Endothelial cell of umbilical vein (primary cell): Measurements from ENCODE around the gene CTIF. TPM values are rescaled to one million over a fixed set of nuclear protein-coding genes. Genes with fewer than 3 reads are reported as not detected.

Experiments used
- BruUV-seq: library from RNA; stranded (reverse); fragments of 400-500 nt; replicated peaks from 2 replicates; lab custom pipeline; 2021; lab: Mats Ljungman, UMichigan
- CTCF ChIA-PET: fragments of 300-600, 350-600 bp; sonication (Branson Sonifier 250); formaldehyde crosslinking; loops from one replicate; lab custom pipeline; 2021; ENCODE audit warnings: antibody characterized with exemption, inconsistent platforms; lab: Charles Lee
- POLR2A ChIA-PET: fragments of 300-600, 350-600 bp; sonication (Branson Sonifier 250); formaldehyde crosslinking; loops from one replicate; lab custom pipeline; 2021; ENCODE audit warnings: antibody characterized with exemption, inconsistent platforms; lab: Charles Lee
- DNase-seq: peaks from one replicate; pipeline ENCODE4 v3.0.0-alpha.2; 2011; ENCODE audit warnings: low read depth, low spot score
- FAIRE-seq: peaks from 2 replicates; lab custom pipeline; 2011; peaks lifted over from hg19 to GRCh38; lab: Jason Lieb, UNC
- H2AFZ ChIP-seq: 2 replicates; pipeline ENCODE4 v1.6.0; 2012; ENCODE audit warnings: low read depth, low read length, control low read depth, inconsistent platforms
- H3K27ac ChIP-seq: 2 replicates; pipeline ENCODE4 v1.5.1; 2011; ENCODE audit warnings: low read depth, mild to moderate bottlenecking, control low read depth, low read length, moderate library complexity; ENCODE audit not compliant: insufficient read depth
- H3K27me3 ChIP-seq, 2 experiments: 2 replicates each; pipeline versions ENCODE4 v1.6.0 to v1.6.1; 2011; ENCODE audit warnings: low read length in 2 of 2, mixed read lengths in 1 of 2; ENCODE audit not compliant: control insufficient read depth in 2 of 2, insufficient read depth in 2 of 2
- H3K36me3 ChIP-seq, 2 experiments: 2 replicates in 1 of 2; 3 replicates in 1 of 2; pipeline ENCODE4 v1.5.1; 2011; ENCODE audit warnings: low read length in 2 of 2, mild to moderate bottlenecking in 1 of 2, moderate library complexity in 1 of 2; ENCODE audit not compliant: control insufficient read depth in 2 of 2, insufficient read depth in 2 of 2; ENCODE audit errors: extremely low read depth in 1 of 2
- H3K4me1 ChIP-seq: 3 replicates; pipeline ENCODE4 v1.5.1; 2011; ENCODE audit warnings: mild to moderate bottlenecking, low read length; ENCODE audit not compliant: control insufficient read depth, insufficient read depth; ENCODE audit errors: extremely low read depth
- H3K4me2 ChIP-seq: 2 replicates; pipeline ENCODE4 v1.6.1; 2011; ENCODE audit warnings: low read length, control low read depth, mixed read lengths; ENCODE audit not compliant: insufficient read depth
- H3K4me3 ChIP-seq, 3 experiments: fragments of 200-600 bp in 1 of 3; sonication (generic), shearing (Covaris generic) in 1 of 3; replicated peaks in 1 of 3; 2 replicates each; pipeline ENCODE4 v1.5.1; 2011 to 2016; ENCODE audit warnings: control low read depth in 3 of 3, low read length in 3 of 3, mild to moderate bottlenecking in 2 of 3, inconsistent platforms in 1 of 3, low read depth in 1 of 3, moderate library complexity in 1 of 3; ENCODE audit not compliant: insufficient read depth in 1 of 3
- H3K79me2 ChIP-seq: 2 replicates; pipeline ENCODE4 v1.6.0; 2012; ENCODE audit warnings: low read length, inconsistent platforms; ENCODE audit not compliant: control insufficient read depth, insufficient read depth
- H3K9ac ChIP-seq: replicated peaks from 2 replicates; pipeline ENCODE3; 2011; ENCODE audit warnings: low read length, control low read depth; ENCODE audit not compliant: insufficient read depth; ENCODE audit errors: extremely low read depth
- H3K9me1 ChIP-seq: replicated peaks from 3 replicates; pipeline ENCODE4 v1.6.0; 2011; ENCODE audit warnings: mild to moderate bottlenecking, low read length; ENCODE audit not compliant: control insufficient read depth, insufficient read depth; ENCODE audit errors: extremely low read depth
- H3K9me3 ChIP-seq: replicated peaks from 2 replicates; pipeline ENCODE4 v1.5.1; 2012; ENCODE audit warnings: low read length, inconsistent platforms; ENCODE audit not compliant: control insufficient read depth, insufficient read depth
- H4K20me1 ChIP-seq: replicated peaks from 2 replicates; pipeline ENCODE3; 2011; ENCODE audit warnings: mild to moderate bottlenecking, low read length; ENCODE audit not compliant: control insufficient read depth, insufficient read depth; ENCODE audit errors: extremely low read depth
- EZH2 ChIP-seq: IDR thresholded peaks from 2 replicates; pipeline ENCODE4 v1.6.1; 2012; ENCODE audit warnings: borderline replicate concordance, low read depth, mild to moderate bottlenecking, moderate library complexity, low read length, inconsistent platforms; ENCODE audit not compliant: severe bottlenecking
- FOS ChIP-seq: IDR thresholded peaks from 2 replicates; pipeline ENCODE4 v1.6.1; 2011; ENCODE audit warnings: mild to moderate bottlenecking, low read length, moderate library complexity, borderline replicate concordance; ENCODE audit not compliant: insufficient read depth
- GATA2 ChIP-seq: IDR thresholded peaks from 2 replicates; pipeline ENCODE4 v1.7.0; 2011; ENCODE audit warnings: low read depth, mild to moderate bottlenecking, moderate library complexity, mixed read lengths, low read length; ENCODE audit not compliant: insufficient read length, insufficient read depth
- JUN ChIP-seq: IDR thresholded peaks from 2 replicates; pipeline ENCODE4 v1.6.1; 2011; ENCODE audit warnings: borderline replicate concordance, low read depth; ENCODE audit not compliant: insufficient read length, insufficient read depth
- MAX ChIP-seq: IDR thresholded peaks from 2 replicates; pipeline ENCODE4 v1.6.1; 2011; ENCODE audit not compliant: insufficient read depth, insufficient read length
- MYC ChIP-seq: IDR thresholded peaks from one replicate; pipeline ENCODE4 v1.6.1; 2011; ENCODE audit warnings: mild to moderate bottlenecking, low read depth, low read length
- POLR2A ChIP-seq: IDR thresholded peaks from 2 replicates; pipeline ENCODE4 v1.6.1; 2012; ENCODE audit warnings: low read depth, mild to moderate bottlenecking, control low read depth, low read length
- POLR2AphosphoS5 ChIP-seq: IDR thresholded peaks from 2 replicates; pipeline ENCODE4 v1.6.1; 2012; ENCODE audit warnings: low read depth, mild to moderate bottlenecking, control low read depth, low read length, moderate library complexity; ENCODE audit not compliant: insufficient read depth
- dilution Hi-C: fragments of 300-500 bp; cut with MboI; formaldehyde crosslinking; loops from one replicate; pipeline ENCODE4 v1.15.0; 2019; ENCODE audit warnings: low sequenced_read_pairs; ENCODE audit not compliant: extremely low pct_ligation_motif_present
- intact Hi-C: fragments of 100-400 bp; cut with micrococcal nuclease; formaldehyde crosslinking; loops from one replicate; pipeline ENCODE4 v1.10.0; 2022
- polyA plus RNA-seq, 4 experiments: library from polyadenylated mRNA; depleted of rRNA in 3 of 4; stranded (reverse) in 3 of 4; unstranded in 1 of 4; fragments of >200 nt; gene quantifications; 2 replicates each; pipeline versions ENCODE4 v1.2.1 to v1.2.3, GENCODE V29; 2011 to 2012; ENCODE audit warnings: missing spikeins in 1 of 4
- total RNA-seq: library from RNA; stranded (reverse); gene quantifications from 2 replicates; pipeline ENCODE4 v1.2.3, GENCODE V29; 2021
- TF ChIP-seq, protein P1 (sequence below), 2 donors: IDR thresholded peaks; 1 replicate in 1 of 2; 2 replicates in 1 of 2; pipeline ENCODE4 v1.5.1; 2011; ENCODE audit warnings: low read length in 2 of 2, mild to moderate bottlenecking in 2 of 2, moderate library complexity in 2 of 2, control low read depth in 1 of 2, inconsistent platforms in 1 of 2, low read depth in 1 of 2; ENCODE audit not compliant: insufficient read depth in 1 of 2; ENCODE audit errors: extremely low read depth in 1 of 2

CTIF gene
- total and polyA plus RNA-seq, 2 donors (not counting 3 experiments of a cell fraction or from before 2014, with no cell fraction given) = 20.9 to 57.7 TPM

- no peak overlapping the region for H2AFZ ChIP-seq
- FAIRE-seq = no peak
- intact Hi-C loops = no loop called here
- DNase-seq = no peak
- no peak overlapping the region for H3K4me3 ChIP-seq
- no TSS peak for BruUV-seq
- ChIA-PET CTCF (no interaction called here), POLR2A (no interaction called here)
- dilution Hi-C loops = no loop called here
- no peak overlapping the region for H3K27ac ChIP-seq
- no peaks in the 10 kb centered on the region for H3K27me3 ChIP-seq
- peaks cover 22% of the 10 kb centered on the region for H3K4me1 ChIP-seq
- no peak for TF ChIP-seq GATA2
- no peak for TF ChIP-seq EZH2
- TF ChIP-seq JUN = no peak
- TF ChIP-seq MAX = no peak
- TF ChIP-seq, protein P1, sequence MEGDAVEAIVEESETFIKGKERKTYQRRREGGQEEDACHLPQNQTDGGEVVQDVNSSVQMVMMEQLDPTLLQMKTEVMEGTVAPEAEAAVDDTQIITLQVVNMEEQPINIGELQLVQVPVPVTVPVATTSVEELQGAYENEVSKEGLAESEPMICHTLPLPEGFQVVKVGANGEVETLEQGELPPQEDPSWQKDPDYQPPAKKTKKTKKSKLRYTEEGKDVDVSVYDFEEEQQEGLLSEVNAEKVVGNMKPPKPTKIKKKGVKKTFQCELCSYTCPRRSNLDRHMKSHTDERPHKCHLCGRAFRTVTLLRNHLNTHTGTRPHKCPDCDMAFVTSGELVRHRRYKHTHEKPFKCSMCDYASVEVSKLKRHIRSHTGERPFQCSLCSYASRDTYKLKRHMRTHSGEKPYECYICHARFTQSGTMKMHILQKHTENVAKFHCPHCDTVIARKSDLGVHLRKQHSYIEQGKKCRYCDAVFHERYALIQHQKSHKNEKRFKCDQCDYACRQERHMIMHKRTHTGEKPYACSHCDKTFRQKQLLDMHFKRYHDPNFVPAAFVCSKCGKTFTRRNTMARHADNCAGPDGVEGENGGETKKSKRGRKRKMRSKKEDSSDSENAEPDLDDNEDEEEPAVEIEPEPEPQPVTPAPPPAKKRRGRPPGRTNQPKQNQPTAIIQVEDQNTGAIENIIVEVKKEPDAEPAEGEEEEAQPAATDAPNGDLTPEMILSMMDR (IDR thresholded peaks at IDR 0.05; ENCODE audit: extremely low read depth in 1 of 2, insufficient read depth in 1 of 2, low read depth in 1 of 2, low read length in 2 of 2) = no peak
- no peak for TF ChIP-seq MYC
- no peak for TF ChIP-seq FOS
- TF ChIP-seq POLR2AphosphoS5 = no peak
- no peak for TF ChIP-seq POLR2A
- no peaks in the 10 kb centered on the region for H3K9me3 ChIP-seq
- peaks cover 0 to 2% of the 10 kb centered on the region in 2 experiments for H3K36me3 ChIP-seq
- H4K20me1 ChIP-seq = no peaks in the 10 kb centered on the region
- H3K9ac ChIP-seq = no peak overlapping the region
- H3K4me2 ChIP-seq = no peak overlapping the region
- no peaks in the 10 kb centered on the region for H3K9me1 ChIP-seq
- H3K79me2 ChIP-seq = no peaks in the 10 kb centered on the region
Measured at GRCh38 chr18:48697441-48697840, 158.6 kb downstream of the CTIF start.
